ENCODE measurements around the gene TMEM119. TPM values are rescaled to one million over a fixed set of nuclear protein-coding genes. Genes with fewer than 3 reads are reported as not detected.

The TMEM119 gene
- polyA plus RNA-seq, 1 of the 3 experiments (the other 2 are of a cell fraction), result 25.7 TPM

DNA sequence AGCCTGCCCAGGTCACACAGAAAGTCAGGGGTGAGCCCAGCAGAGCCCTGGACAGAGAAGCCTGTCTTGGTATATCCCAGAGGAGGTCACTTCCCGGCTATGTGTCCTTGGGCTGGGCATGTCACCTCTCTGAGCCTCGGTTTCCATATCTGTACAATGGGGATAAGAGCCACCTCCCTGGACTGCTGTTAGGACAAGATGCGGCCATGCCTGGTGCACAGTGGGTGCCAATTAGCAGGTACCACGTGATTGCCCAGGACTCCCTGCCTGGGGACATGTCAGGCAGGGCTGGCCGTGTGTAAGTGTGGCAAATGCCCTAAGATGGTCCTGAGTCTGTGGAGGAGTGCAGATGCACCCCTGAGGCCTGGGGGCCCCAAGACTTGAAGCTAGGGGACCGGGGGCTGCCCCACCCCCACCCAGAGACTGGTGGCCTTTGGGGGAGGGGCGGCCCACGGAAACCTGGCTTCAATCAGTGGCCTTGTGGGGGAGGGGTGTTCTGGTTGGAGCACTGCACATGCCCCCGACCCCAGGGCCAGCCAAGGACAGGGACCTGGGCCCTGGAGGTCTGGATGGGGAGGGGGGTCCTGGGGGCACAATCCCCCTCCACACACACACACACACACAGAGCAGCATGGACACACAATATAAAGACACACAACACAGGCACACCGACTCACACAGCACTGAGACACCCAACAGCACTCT lies 878 bp downstream of the TMEM119 start:
- POLR2A ChIA-PET, result no interaction called here
- Histone ChIP-seq H3K9ac (peak overlapping the region; percentile 42; the same call in 1 of the 2 replicates), H3K4me3 (ENCODE audit: low read depth in 2 of 2, low read length in 1 of 2) (peak overlapping the region; percentile 45 to 60)
- TF ChIP-seq, protein P1, sequence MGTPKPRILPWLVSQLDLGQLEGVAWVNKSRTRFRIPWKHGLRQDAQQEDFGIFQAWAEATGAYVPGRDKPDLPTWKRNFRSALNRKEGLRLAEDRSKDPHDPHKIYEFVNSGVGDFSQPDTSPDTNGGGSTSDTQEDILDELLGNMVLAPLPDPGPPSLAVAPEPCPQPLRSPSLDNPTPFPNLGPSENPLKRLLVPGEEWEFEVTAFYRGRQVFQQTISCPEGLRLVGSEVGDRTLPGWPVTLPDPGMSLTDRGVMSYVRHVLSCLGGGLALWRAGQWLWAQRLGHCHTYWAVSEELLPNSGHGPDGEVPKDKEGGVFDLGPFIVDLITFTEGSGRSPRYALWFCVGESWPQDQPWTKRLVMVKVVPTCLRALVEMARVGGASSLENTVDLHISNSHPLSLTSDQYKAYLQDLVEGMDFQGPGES (IDR thresholded peaks at IDR 0.05; ENCODE audit: low read depth, low read length), result no peak
- TF ChIP-seq, protein P2, sequence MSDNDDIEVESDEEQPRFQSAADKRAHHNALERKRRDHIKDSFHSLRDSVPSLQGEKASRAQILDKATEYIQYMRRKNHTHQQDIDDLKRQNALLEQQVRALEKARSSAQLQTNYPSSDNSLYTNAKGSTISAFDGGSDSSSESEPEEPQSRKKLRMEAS (IDR thresholded peaks at IDR 0.05; ENCODE audit: low read depth), result no peak
- TF ChIP-seq TEAD4 (IDR thresholded peaks at IDR 0.05; ENCODE audit: borderline replicate concordance, insufficient read depth) (no peak), RXRA (IDR thresholded peaks at IDR 0.05; ENCODE audit: borderline replicate concordance, low read depth) (no peak), CHD2 (IDR thresholded peaks at IDR 0.05; ENCODE audit: low read length, partially characterized antibody) (peak; percentile 94), ELF1 (IDR thresholded peaks at IDR 0.05) (no peak), TAF1 (IDR thresholded peaks at IDR 0.05; ENCODE audit: borderline replicate concordance, low read depth, low read length) (no peak), FOSL2 (IDR thresholded peaks at IDR 0.05; ENCODE audit: borderline replicate concordance, low read depth) (no peak), FOXM1 (IDR thresholded peaks at IDR 0.05; ENCODE audit: low read depth) (no peak), GATA2 (CRISPR knock-in tag; IDR thresholded peaks at IDR 0.05) (no peak), RAD21 (IDR thresholded peaks at IDR 0.05; ENCODE audit: low read length) (no peak), MXI1 (IDR thresholded peaks at IDR 0.05; ENCODE audit: low read depth, low read length) (peak; percentile 74; the same call in 1 of the 2 replicates), RCOR1 (IDR thresholded peaks at IDR 0.05; ENCODE audit: low read length) (peak; percentile 63; the same call in 1 of the 2 replicates), NFIC (IDR thresholded peaks at IDR 0.05; ENCODE audit: borderline replicate concordance) (no peak), FOXJ3 (CRISPR knock-in tag; IDR thresholded peaks at IDR 0.05) (no peak), SMC3 (IDR thresholded peaks at IDR 0.05; ENCODE audit: low read depth, low read length) (no peak), EZH2phosphoT487 (IDR thresholded peaks at IDR 0.05; ENCODE audit: borderline replicate concordance, low read depth) (no peak), TCF12 (IDR thresholded peaks at IDR 0.05) (peak; percentile 49), RFX5 (IDR thresholded peaks at IDR 0.05; ENCODE audit: low read length) (no peak), EP300 (IDR thresholded peaks at IDR 0.05; ENCODE audit: borderline replicate concordance in 1 of 2, low read depth in 1 of 2, low read length in 1 of 2) (peak in 1 of 2 experiments; percentile 43; a peak in 1 of 4 replicates)
- TF ChIP-seq, protein P3, sequence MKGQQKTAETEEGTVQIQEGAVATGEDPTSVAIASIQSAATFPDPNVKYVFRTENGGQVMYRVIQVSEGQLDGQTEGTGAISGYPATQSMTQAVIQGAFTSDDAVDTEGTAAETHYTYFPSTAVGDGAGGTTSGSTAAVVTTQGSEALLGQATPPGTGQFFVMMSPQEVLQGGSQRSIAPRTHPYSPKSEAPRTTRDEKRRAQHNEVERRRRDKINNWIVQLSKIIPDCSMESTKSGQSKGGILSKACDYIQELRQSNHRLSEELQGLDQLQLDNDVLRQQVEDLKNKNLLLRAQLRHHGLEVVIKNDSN (IDR thresholded peaks at IDR 0.05; ENCODE audit: borderline replicate concordance, low read depth), result peak; percentile 73; the same call in 1 of the 2 replicates
- TF ChIP-seq, protein P4, sequence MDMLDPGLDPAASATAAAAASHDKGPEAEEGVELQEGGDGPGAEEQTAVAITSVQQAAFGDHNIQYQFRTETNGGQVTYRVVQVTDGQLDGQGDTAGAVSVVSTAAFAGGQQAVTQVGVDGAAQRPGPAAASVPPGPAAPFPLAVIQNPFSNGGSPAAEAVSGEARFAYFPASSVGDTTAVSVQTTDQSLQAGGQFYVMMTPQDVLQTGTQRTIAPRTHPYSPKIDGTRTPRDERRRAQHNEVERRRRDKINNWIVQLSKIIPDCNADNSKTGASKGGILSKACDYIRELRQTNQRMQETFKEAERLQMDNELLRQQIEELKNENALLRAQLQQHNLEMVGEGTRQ (IDR thresholded peaks at IDR 0.05; ENCODE audit: borderline replicate concordance, low read depth, low read length), result no peak
- TF ChIP-seq, protein P5, sequence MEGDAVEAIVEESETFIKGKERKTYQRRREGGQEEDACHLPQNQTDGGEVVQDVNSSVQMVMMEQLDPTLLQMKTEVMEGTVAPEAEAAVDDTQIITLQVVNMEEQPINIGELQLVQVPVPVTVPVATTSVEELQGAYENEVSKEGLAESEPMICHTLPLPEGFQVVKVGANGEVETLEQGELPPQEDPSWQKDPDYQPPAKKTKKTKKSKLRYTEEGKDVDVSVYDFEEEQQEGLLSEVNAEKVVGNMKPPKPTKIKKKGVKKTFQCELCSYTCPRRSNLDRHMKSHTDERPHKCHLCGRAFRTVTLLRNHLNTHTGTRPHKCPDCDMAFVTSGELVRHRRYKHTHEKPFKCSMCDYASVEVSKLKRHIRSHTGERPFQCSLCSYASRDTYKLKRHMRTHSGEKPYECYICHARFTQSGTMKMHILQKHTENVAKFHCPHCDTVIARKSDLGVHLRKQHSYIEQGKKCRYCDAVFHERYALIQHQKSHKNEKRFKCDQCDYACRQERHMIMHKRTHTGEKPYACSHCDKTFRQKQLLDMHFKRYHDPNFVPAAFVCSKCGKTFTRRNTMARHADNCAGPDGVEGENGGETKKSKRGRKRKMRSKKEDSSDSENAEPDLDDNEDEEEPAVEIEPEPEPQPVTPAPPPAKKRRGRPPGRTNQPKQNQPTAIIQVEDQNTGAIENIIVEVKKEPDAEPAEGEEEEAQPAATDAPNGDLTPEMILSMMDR (IDR thresholded peaks at IDR 0.05), result no peak
- TF ChIP-seq, protein P6, sequence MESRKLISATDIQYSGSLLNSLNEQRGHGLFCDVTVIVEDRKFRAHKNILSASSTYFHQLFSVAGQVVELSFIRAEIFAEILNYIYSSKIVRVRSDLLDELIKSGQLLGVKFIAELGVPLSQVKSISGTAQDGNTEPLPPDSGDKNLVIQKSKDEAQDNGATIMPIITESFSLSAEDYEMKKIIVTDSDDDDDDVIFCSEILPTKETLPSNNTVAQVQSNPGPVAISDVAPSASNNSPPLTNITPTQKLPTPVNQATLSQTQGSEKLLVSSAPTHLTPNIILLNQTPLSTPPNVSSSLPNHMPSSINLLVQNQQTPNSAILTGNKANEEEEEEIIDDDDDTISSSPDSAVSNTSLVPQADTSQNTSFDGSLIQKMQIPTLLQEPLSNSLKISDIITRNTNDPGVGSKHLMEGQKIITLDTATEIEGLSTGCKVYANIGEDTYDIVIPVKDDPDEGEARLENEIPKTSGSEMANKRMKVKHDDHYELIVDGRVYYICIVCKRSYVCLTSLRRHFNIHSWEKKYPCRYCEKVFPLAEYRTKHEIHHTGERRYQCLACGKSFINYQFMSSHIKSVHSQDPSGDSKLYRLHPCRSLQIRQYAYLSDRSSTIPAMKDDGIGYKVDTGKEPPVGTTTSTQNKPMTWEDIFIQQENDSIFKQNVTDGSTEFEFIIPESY (IDR thresholded peaks at IDR 0.05; ENCODE audit: borderline replicate concordance, low read depth), result no peak
- TF ChIP-seq, protein P7, sequence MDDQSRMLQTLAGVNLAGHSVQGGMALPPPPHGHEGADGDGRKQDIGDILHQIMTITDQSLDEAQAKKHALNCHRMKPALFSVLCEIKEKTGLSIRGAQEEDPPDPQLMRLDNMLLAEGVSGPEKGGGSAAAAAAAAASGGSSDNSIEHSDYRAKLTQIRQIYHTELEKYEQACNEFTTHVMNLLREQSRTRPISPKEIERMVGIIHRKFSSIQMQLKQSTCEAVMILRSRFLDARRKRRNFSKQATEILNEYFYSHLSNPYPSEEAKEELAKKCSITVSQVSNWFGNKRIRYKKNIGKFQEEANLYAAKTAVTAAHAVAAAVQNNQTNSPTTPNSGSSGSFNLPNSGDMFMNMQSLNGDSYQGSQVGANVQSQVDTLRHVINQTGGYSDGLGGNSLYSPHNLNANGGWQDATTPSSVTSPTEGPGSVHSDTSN (IDR thresholded peaks at IDR 0.05), result no peak

More for the DNA sequence above, 878 bp downstream of the TMEM119 start:
- 15% methylated on average over 3 of the region's 10 CpGs for WGBS (ENCODE audit: low lambda C conversion rate)
- H3K4me2 ChIP-seq, result peak overlapping the region; percentile 91
- CTCF ChIA-PET, result interaction anchor here (0.9 to 4.6 kb wide), 3 partner anchors 21 to 206 kb away, joined by 3 to 23 read pairs (median 5); no protein-coding TSS in a partner anchor
- peaks cover 0 to 26% of the 10 kb centered on the region in 2 experiments; a peak in 1 of 4 replicates for H3K4me1 ChIP-seq (ENCODE audit: control insufficient read depth in 1 of 2, insufficient read depth in 2 of 2, low read depth in 1 of 2, low read length in 1 of 2)
- no peaks in the 10 kb centered on the region for H3K27me3 ChIP-seq (ENCODE audit: insufficient read depth)
- peaks cover 7% of the 10 kb centered on the region for H3F3A ChIP-seq (replicated peaks; ENCODE audit: insufficient read depth)
- DNase-seq, result peak; percentile 81
- no peaks in the 10 kb centered on the region for H3K9me3 ChIP-seq
- H4K20me1 ChIP-seq (ENCODE audit: insufficient read depth), result no peaks in the 10 kb centered on the region
- H3K79me2 ChIP-seq (ENCODE audit: insufficient read depth), result no peaks in the 10 kb centered on the region
- H3K36me3 ChIP-seq (replicated peaks in 1 of 2; ENCODE audit: control insufficient read depth in 1 of 2, insufficient read depth in 2 of 2, low read length in 1 of 2), result no peaks in the 10 kb centered on the region
- H2AFZ ChIP-seq (ENCODE audit: low read depth), result 0 out of 2 replicates have a peak overlapping the region, but pooled peaks have one; percentile 41
- H3K9me2 ChIP-seq, result no peaks in the 10 kb centered on the region
- peak overlapping the region in 1 of 2 experiments; percentile 83; a peak in 2 of 4 replicates for H3K27ac ChIP-seq (ENCODE audit: low read depth in 2 of 2, low read length in 1 of 2)
